22Rv1 (cell line): ENCODE results near the gene PLPP7.

ENCODE experiments used
- ZFX ChIP-seq: fragments of 450-650 bp; IDR thresholded peaks from 2 replicates; pipeline ENCODE4 v1.6.1; 2017; ENCODE audit warnings: antibody characterized with exemption, borderline replicate concordance
- TF ChIP-seq, protein P1 (sequence below): fragments of 450-650 bp; IDR thresholded peaks from 2 replicates; pipeline ENCODE4 v1.5.1; 2017; ENCODE audit warnings: mild to moderate bottlenecking

DNA sequence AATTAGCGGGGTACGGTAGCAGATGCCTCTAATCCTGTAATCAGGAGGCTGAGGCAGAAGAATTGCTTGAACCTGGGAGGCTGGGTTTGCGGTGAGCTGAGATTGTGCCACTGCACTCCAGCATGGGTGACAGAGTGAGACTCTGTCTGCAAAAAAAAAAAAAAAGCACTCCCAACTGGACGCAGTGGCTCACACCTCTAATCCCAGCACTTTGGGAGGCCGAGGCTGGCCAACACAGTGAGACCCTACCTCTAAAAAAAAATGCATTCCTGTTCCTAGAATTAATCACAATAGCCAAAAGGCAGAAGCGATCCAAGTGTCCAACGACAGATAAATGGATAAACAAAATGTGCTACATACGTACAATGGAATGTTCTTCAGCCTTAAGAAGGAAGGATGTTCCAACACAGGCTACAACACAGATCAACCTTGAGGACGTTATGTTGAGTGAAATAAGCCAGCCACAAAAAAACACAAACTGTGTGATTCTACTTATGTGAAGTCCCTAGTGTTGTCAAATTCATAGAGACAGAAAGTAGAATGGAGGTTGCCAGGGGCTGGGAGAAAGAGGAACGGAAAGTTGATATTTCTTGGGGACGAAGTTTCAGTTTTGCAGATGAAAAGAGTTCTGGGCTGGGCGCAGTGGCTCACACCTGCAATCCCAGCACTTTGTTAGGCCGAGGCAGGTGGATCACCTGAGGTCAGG lies 27.0 kb upstream of the PLPP7 start:
- TF ChIP-seq, protein P1, sequence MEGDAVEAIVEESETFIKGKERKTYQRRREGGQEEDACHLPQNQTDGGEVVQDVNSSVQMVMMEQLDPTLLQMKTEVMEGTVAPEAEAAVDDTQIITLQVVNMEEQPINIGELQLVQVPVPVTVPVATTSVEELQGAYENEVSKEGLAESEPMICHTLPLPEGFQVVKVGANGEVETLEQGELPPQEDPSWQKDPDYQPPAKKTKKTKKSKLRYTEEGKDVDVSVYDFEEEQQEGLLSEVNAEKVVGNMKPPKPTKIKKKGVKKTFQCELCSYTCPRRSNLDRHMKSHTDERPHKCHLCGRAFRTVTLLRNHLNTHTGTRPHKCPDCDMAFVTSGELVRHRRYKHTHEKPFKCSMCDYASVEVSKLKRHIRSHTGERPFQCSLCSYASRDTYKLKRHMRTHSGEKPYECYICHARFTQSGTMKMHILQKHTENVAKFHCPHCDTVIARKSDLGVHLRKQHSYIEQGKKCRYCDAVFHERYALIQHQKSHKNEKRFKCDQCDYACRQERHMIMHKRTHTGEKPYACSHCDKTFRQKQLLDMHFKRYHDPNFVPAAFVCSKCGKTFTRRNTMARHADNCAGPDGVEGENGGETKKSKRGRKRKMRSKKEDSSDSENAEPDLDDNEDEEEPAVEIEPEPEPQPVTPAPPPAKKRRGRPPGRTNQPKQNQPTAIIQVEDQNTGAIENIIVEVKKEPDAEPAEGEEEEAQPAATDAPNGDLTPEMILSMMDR, result no peak
- TF ChIP-seq ZFX, result no peak
